ENCODE results near the gene PRC1.

The PRC1 gene

DNA sequence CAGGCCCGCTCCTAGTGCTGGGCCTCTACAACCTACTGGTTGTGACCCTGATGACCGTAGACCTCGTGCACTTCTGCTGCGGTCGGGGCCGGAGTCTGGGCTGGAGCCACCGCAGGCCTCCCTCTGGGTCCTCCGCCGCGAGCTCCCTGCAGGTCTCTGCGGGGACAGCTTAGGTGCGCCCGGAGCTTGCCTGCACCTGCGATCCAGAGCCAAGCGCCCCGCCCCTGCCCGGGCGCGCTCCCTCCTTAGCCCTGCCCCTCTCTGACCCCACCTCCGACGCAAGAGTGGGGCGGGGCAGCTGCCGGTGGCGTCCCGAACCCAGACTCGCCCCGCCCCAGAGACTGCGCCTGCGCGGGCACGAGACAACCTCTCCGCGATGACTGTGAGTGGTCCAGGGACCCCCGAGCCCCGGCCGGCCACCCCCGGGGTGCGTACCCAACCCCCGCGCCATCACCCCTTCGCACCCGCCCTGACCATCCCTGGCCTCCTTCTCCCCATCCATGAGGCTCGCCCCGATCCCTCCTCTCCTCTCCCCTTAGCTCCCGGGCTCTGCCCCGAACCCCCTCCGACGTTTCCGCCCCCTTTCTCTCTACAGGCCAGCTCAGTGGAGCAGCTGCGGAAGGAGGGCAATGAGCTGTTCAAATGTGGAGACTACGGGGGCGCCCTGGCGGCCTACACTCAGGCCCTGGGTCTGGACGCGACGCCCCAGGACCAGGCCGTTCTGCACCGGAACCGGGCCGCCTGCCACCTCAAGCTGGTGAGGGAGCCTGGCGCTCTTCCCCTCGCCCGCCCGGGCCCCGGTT lies 59.2 kb downstream of the PRC1 start, which contains the start of gene UNC45A:
Gene UNC45A (plus strand): TSS at position 337 of the 803 bp plus-strand sequence. CDS start 40 bp downstream, at position 377.
- Histone ChIP-seq H4K20me1 (ENCODE audit: insufficient read depth, low read length) (no peaks in the 10 kb centered on the region), H3K79me2 (ENCODE audit: insufficient read depth, low read length) (no peaks in the 10 kb centered on the region), H3K9ac (ENCODE audit: low read length) (peak within 1 kb of the TSS; percentile 80), H3K36me3 (ENCODE audit: insufficient read depth, low read length) (peaks cover 20% of the 10 kb centered on the region; the same call in 1 of the 2 replicates), H2AFZ (ENCODE audit: low read length) (no peak within 1 kb of the TSS), H3F3A (ENCODE audit: insufficient read depth, low read length) (no peaks in the 10 kb centered on the region), H3K9me2 (ENCODE audit: low read depth, low read length) (no peaks in the 10 kb centered on the region), H3K4me3 (ENCODE audit: low read depth, low read length, poor library complexity, severe bottlenecking) (peak within 1 kb of the TSS; percentile 75), H3K4me2 (ENCODE audit: low read length) (peak within 1 kb of the TSS; percentile 83), H3K27me3 (ENCODE audit: insufficient read depth, low read length) (no peaks in the 10 kb centered on the region), H3K27ac (ENCODE audit: low read depth, low read length, poor library complexity, severe bottlenecking) (peak within 1 kb of the TSS; percentile 45), H3K4me1 (ENCODE audit: insufficient read depth, low read length, severe bottlenecking) (peaks cover 43% of the 10 kb centered on the region), H3K9me3 (ENCODE audit: low read length) (no peaks in the 10 kb centered on the region)
- no peak for TF ChIP-seq EZH2 (IDR thresholded peaks at IDR 0.05; ENCODE audit: borderline replicate concordance, low read length)
- TF ChIP-seq, protein P1, sequence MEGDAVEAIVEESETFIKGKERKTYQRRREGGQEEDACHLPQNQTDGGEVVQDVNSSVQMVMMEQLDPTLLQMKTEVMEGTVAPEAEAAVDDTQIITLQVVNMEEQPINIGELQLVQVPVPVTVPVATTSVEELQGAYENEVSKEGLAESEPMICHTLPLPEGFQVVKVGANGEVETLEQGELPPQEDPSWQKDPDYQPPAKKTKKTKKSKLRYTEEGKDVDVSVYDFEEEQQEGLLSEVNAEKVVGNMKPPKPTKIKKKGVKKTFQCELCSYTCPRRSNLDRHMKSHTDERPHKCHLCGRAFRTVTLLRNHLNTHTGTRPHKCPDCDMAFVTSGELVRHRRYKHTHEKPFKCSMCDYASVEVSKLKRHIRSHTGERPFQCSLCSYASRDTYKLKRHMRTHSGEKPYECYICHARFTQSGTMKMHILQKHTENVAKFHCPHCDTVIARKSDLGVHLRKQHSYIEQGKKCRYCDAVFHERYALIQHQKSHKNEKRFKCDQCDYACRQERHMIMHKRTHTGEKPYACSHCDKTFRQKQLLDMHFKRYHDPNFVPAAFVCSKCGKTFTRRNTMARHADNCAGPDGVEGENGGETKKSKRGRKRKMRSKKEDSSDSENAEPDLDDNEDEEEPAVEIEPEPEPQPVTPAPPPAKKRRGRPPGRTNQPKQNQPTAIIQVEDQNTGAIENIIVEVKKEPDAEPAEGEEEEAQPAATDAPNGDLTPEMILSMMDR (IDR thresholded peaks at IDR 0.05; ENCODE audit: low read length) = no peak

DNA sequence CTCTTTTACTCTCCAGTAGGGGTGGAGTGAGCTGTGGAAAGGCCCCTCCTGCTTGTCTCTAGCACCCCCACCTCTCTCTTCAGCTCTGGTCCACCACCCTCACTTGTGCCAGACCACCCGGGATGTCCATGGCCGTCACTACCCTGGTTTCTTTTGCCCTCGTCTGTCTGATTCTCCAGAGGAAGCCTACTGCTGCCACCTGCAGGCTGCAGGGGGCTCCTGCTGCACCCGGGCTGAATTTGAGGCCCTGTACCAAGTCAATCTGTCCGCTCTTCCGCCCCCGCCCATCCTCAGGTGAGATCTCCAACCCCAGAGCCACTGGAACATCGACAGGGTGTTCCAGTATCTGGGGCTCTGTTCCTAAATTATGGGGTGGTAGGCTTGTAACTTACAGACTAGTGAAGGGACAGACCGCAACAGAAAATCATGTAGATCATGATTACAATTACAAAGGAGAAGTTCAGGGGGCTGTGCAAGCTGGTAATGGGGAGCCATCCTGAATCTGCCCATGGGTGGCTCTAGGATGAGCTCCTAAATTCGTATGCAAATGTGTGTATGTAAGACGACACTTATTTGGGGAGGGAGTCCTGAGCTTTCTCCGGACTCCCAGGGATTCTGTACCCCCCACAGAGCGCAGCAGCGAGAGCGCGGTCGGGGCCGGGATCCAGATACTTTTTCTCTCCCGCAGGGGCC lies 59.9 kb downstream of the PRC1 start:
- Histone ChIP-seq H3K9me3 (ENCODE audit: low read length) (no peaks in the 10 kb centered on the region), H3K79me2 (ENCODE audit: insufficient read depth, low read length) (no peaks in the 10 kb centered on the region), H3K9me2 (ENCODE audit: low read depth, low read length) (no peaks in the 10 kb centered on the region), H3K4me2 (ENCODE audit: low read length) (peak overlapping the region; percentile 83), H3K27ac (ENCODE audit: low read depth, low read length, poor library complexity, severe bottlenecking) (peak overlapping the region; percentile 45), H3K9ac (ENCODE audit: low read length) (peak overlapping the region; percentile 51; the same call in 1 of the 2 replicates), H3K4me3 (ENCODE audit: low read depth, low read length, poor library complexity, severe bottlenecking) (peak overlapping the region; percentile 75), H4K20me1 (ENCODE audit: insufficient read depth, low read length) (no peaks in the 10 kb centered on the region), H3K4me1 (ENCODE audit: insufficient read depth, low read length, severe bottlenecking) (peaks cover 45% of the 10 kb centered on the region), H3F3A (ENCODE audit: insufficient read depth, low read length) (no peaks in the 10 kb centered on the region), H3K27me3 (ENCODE audit: insufficient read depth, low read length) (no peaks in the 10 kb centered on the region), H3K36me3 (ENCODE audit: insufficient read depth, low read length) (peaks cover 13% of the 10 kb centered on the region; the same call in 1 of the 2 replicates), H2AFZ (ENCODE audit: low read length) (no peak overlapping the region)
- TF ChIP-seq, protein P1 (IDR thresholded peaks at IDR 0.05; ENCODE audit: low read length) = peak; percentile 92
- TF ChIP-seq EZH2 (IDR thresholded peaks at IDR 0.05; ENCODE audit: borderline replicate concordance, low read length) = no peak

DNA sequence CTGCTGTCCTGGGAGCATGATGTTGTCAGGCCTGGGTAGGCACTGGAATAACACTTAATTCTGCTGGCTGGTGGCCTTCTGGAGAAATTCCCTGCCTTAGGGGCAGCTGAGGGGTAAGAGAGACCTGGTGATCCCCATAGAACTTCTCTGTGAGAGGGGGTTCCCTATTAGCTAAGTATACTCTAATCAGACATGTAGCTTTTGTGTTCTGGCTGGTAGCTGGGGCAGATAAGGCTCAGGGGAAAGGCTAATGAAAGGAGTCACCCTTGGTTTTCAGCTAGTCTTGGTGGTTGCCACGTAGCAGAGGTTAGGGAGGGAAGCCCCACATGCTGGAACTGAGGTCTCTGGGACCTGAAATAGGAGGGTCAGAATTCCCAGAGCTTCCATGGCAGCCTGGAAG lies 61.0 kb downstream of the PRC1 start:
- Histone ChIP-seq H3K27ac (ENCODE audit: low read depth, low read length, poor library complexity, severe bottlenecking) (peak overlapping the region; percentile 34), H3K4me2 (ENCODE audit: low read length) (no peak overlapping the region), H2AFZ (ENCODE audit: low read length) (no peak overlapping the region), H3K36me3 (ENCODE audit: insufficient read depth, low read length) (peaks cover 9% of the 10 kb centered on the region; the same call in 1 of the 2 replicates), H3K27me3 (ENCODE audit: insufficient read depth, low read length) (no peaks in the 10 kb centered on the region), H3K9me3 (ENCODE audit: low read length) (no peaks in the 10 kb centered on the region), H3K4me1 (ENCODE audit: insufficient read depth, low read length, severe bottlenecking) (peaks cover 56% of the 10 kb centered on the region), H3K9ac (ENCODE audit: low read length) (no peak overlapping the region), H3K9me2 (ENCODE audit: low read depth, low read length) (no peaks in the 10 kb centered on the region), H3F3A (ENCODE audit: insufficient read depth, low read length) (no peaks in the 10 kb centered on the region), H3K4me3 (ENCODE audit: low read depth, low read length, poor library complexity, severe bottlenecking) (no peak overlapping the region), H3K79me2 (ENCODE audit: insufficient read depth, low read length) (no peaks in the 10 kb centered on the region), H4K20me1 (ENCODE audit: insufficient read depth, low read length) (no peaks in the 10 kb centered on the region)
- TF ChIP-seq, protein P1 (IDR thresholded peaks at IDR 0.05; ENCODE audit: low read length) = no peak
- TF ChIP-seq EZH2 (IDR thresholded peaks at IDR 0.05; ENCODE audit: borderline replicate concordance, low read length) = no peak
